Activated CD4-positive, alpha-beta T cell treated with anti-CD3 and anti-CD28 coated beads, Interleukin-2, amount 50 U/mL, for 24 hours (primary cell): ENCODE data around the gene MBOAT1.
"Not testable (repeated sequence)": the region's sequence is repeated elsewhere in the genome, so short reads cannot be mapped to it uniquely, and the experiment has no call there.

Source experiments
- DNase-seq, 2 donors: peaks; one replicate each; pipeline ENCODE4 v3.0.0-alpha.2; 2020; ENCODE audit warnings: low read depth in 1 of 2, low spot score in 1 of 2

MBOAT1 gene

DNA sequence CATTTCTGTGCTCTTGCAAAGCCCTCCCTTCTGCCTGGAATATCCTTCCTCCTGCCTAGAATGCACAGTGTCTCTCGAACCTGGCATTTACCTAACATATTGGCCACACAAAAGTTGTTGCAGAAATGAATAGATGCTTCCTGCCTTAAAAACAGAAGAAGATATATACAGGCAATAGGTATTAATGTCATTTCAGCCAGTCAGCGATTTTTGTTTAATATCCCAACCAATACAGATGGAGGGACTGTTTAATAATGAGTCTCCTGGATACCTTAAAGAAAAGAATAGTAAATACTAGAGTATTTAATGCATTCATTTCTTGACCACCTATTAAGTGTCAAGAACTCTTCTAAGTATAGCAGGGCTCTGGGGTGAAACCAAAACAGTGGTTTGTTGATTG, 70.3 kb downstream of the MBOAT1 start:
- no peak for DNase-seq

DNA sequence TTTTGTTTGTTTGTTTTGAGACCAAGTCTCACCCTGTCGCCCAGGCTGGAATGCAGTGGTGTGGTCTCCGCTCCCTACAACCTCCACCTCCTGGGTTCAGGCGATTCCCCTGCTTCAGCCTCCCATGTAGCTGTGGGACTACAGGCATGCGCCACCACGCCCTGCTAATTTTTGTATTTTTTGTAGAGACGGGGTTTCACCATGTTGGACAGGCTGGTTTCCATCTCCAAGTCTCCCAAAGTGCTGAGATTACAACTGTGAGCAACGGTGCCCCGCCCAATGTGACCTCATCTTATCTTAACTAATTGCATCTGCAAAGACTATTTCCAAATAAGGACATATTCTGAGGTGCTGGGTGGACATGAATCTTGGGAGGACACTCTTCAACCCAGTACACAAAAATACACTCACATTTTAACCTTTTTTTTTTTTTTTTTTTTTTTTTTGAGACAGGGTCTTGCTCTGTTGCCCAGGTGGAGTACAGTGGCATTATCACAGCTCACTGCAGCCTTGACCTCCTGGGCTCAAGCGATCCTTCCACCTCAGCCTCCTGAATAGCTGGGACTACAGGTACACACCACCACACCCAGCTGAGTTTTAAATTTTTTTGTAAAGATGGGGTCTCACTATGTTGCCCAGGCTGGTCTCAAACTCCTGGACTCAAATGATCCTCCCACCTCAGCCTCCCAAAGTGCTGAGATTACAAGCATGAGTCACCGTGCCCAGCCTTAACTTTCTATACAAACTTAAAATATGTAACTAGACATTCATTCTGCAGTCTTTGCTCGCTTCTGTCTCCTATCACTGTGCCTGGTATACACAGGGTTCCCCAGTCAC, 72.9 kb downstream of the MBOAT1 start:
- not testable (repeated sequence) for DNase-seq

DNA sequence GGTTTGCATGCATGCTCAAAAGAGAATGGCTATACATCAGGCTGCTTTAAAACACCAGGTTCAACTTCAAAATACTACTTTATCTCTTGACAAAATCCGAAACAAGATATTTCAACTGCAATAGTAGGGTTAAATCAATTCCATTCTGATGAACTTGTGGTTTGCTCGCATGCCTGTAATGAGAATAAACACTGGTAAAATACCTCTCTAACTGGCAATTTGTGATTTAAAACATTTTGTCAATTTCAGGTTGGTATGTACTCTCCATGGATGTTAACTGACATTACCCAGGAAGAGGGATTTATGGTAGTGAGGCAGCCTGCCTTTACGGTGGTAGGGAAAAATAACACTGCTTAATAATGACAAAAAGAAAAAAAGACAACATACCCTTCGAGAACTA, 74.4 kb downstream of the MBOAT1 start:
- DNase-seq, result no peak

DNA sequence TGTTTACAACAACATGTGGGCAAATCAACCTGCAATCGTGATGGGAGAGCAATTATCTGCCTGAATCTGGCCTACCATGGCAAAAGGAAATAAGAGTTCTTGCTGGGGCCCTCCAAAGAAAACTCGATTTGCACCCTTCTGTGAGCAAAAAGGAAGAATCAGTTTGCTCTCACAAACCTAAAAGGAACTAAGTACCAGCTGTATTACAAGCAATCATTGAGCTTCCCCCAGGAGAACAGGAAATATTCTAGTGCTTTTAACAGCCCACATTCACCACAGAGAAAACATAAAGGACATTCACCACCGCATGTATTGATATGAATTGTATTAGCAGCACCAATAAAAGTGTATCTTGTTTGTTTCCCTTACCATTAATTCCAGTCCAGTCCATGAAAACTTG, 75.0 kb downstream of the MBOAT1 start:
- DNase-seq, result no peak

DNA sequence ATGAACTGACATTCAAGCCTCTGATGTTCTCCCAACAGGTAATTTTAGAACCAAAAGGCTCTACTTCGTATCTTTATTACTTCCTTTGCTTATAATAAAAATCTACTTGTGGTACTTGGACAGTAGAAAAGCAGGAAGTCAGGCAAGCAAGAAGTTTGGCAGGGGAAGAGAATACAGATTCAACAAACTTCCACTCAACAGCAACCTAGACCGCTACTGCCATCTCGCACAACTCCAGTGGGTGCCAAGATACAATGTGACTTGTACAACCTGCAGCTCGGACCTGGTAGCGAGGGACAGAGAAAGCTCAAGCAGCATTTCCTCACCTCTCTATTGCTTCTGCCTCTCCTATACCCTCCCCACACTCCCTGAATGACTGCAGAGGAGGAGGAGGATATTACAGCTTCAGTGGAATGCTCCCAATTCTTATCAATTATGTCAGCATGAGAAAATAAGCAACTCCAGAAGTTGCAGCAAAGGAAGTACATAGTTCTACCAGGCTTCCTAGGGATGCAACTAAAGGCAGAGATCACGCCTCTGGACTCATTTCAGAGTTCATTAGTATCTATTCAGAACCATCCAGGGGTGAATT, 76.5 kb downstream of the MBOAT1 start:
- no peak for DNase-seq

DNA sequence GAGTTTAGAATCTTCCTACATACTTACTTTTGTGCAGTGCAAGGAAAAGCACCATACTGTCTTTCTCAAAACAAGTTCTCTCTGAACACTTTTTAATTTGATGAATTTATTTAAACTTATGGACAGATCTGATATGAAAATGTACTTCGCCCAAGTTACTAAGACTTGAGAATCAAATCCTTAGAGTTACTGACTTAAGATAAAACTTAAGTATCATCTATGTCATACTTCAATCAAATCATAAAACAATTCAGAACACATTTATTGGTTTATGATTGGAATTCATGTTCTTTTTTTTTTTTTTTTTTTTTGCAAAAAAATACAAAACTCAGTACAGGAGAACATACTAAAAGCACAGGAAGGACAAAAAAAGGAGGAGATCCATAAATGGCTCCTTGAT, 77.7 kb downstream of the MBOAT1 start:
- no peak for DNase-seq

DNA sequence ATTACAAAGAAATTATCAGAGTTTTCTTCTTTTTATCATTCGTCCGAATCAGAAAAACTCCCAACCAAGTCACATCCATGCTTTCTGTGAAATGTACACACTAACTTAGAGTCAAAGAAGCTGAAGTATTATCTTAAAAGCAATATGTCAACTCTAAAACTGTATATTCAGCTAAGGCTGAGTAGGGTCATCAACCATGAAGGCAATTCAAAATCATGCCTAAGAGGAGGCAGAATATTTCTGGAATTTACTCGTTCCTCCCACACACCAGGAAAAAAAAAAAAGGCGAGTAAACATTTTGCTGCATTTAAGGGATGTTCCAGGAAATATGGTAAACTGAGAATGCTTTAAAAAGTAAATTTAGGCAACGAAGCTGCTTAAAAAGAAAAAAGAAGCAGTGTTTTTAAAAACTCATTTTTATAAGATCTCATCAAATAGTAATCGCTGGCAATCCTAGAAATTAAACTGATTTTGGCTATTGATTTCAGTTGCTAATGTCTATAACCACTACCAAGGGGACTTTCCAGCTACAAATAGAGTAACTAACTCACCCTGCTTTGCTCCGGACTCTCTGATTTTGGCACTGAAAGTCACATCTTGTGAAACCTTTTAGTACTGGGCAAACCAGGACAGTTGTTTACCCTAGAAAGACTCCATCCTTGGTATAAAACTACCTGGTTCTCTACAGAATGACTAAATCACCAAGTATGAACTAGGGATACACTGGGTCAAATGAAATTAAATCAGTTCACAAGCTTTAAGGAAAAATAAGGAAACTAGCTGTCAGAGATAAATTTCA, 82.8 kb downstream of the MBOAT1 start:
- no peak for DNase-seq

DNA sequence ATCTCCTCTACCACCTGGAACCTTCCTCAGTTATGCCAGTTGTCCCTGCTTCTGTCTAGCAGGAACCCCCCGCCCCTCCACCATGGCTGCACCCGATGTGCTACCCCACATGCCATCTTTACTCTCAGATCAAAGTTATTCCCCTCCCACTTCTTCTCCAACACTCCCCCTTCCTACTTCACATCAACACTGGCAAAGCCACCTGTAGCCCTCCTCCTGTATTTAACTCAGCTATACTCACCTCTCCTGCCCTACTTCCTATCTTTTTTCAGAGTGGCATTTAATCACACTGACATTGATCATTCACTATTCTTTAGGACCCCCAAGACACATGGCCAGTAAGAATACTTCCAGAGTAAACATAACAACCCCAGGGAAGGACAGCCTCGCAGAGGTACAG, 84.3 kb downstream of the MBOAT1 start:
- no peak for DNase-seq

DNA sequence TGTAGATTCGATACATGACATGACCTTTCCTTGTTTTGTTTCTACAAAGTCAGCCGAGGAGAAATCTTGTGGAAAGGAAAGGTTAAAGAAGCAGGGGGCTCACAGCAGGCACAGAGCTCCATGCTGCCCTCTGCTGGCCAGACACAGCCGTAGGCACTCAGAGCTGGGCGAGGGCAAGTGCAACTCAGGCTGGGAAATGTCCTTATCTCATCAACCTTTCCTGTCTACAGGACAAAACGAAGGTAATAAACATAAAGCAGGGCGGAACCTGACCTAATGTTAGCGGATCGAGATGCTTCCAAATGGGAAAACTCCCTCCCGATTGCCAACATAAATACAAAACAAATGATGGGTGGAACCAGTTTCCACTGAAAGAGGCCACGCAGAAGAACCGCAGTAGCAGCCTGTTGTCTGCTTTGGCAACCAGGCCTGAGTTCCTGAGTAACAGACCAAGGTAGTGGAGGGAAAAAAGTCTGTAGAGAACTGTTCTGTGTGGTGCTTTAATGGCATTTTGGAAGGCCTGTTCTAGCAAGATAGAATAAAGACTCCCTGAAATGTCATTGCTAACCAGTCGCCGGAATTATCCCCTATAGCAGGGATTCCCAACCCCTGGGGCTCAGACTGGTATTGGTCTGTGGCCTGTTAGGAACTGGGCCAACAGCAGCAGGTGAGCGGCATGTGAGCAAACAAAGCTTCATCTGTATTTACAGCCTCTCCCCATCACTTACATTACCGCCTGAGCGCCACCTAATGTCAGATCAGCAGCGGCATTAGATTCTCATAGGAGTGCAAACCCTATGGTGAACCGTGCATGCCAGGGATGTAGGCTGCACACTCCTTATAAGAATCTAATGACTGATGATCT, 85.2 kb downstream of the MBOAT1 start:
- DNase-seq, result peak; percentile 33 to 39

DNA sequence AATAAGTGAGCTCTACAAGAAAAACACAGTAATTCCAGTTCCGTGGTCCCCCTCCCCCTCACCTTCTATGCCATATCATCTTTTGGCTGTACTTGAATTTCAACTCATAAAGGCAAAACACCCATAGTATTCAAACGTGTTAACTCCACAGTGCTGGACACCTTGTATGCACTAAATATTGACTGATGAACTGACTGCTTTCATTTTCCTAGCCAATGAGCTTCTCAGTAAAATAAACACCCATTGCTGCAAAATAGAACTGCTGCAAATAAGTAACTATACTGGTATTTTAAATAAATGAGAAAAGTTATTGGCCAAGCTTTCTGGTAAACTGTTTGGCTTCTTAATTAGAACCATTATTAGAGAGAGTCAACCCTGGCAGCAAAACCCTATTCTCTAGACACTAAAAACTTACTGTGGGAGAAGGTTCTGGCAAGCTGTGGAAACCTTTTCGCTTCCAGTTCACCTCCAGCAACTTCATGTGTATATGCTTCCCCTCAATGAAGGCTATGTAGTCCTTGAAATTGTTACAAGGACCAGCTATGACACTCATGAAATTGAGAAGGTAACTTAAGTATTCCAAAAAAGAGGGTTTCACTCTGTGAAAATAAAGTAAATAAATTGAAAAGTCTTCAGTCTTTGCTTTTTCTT, 86.0 kb downstream of the MBOAT1 start:
- DNase-seq, result no peak

DNA sequence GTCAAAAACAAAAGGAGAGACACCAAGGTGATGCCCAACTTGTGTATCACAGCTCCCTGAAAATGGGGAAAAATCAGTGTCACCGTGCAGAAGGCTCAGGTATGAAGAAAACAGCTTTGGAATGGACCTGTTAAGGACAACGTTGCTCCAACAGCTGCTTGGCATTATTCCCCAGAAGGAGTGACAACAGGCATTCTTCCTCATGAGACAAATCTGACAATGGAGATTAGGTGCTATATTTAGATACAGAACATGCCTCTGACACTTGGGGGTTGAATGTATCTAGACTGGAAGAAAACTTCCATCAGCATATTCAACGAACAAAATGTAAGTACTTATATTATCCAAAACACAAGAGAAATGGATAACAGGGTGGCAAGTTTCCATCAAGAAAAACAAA, 87.7 kb downstream of the MBOAT1 start:
- DNase-seq, result no peak

DNA sequence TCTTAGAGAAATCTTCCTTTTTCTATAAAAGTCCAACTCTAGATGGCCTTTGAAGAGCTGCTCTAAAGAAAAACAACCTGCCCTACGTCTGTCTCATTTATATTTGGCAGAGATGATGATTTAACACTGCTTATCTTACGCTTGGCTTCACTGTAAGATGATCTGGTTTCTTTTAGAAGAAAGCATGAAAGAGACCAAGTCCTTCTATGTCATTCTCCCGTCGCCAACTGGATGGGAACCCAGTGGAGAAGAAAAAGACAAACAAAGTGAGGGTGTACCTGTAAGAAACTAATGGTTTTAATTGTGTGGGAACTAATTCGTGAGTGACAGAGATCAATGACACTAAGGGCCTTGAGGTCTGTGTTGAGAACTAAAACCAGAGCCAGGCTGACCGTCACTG, 92.8 kb downstream of the MBOAT1 start:
- DNase-seq, result no peak

DNA sequence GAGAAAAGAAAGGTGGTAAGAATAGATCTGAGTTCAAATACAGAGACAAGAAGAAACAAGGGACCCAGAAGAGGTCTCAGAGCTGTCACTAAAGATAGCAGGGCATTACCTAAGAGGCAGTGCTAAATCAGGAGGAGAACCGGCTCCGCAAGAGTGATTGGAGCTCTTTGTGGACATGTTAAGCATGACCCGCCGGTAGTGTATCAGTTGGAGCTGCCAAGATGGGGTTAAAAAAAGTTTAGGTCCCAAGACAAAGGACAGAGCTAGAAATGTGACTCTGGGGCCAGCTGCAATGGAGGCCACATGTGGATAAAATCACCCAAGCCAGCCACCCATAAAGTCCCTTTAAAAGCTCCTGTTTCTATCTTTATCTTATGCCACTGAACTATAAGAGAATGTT, 93.4 kb downstream of the MBOAT1 start:
- DNase-seq, result no peak

DNA sequence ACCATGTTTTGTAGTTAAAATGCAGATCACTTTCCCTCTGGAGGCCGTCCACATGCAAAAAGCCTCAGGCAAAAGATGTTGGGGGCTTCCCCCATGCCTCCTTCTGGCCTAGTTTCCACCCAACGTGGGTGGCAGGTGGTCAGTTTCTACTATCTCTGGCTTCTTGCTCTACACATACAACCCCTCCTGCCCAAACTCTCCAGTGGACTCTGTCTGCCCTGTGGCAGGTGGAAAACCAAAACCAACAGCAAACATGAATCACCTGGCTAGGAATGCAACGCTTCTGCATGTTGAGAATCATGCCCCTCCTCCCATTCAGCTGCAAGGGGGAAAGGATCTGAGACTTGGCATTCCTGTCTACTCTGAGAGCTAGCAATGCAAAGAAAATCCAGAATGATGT, 94.8 kb downstream of the MBOAT1 start:
- DNase-seq, result no peak

DNA sequence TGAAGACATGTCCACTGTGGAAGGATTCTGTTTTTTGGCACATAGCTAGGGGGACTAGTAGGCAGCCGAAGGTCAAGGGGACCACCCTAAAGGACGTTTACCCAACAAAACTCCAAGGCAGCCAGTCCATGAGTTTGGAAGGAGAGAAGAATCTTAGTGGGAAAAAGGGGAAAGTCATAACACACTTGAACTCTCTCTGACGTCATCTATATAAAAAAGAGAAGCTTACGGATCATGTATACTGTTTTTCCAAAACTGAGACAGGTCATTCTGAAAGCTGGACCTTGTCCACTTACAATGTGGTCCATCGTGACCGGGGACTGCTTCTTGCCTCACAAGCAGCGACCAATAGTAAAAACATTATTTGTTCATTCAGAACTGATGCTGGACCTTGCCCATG, 95.5 kb downstream of the MBOAT1 start:
- no peak for DNase-seq

DNA sequence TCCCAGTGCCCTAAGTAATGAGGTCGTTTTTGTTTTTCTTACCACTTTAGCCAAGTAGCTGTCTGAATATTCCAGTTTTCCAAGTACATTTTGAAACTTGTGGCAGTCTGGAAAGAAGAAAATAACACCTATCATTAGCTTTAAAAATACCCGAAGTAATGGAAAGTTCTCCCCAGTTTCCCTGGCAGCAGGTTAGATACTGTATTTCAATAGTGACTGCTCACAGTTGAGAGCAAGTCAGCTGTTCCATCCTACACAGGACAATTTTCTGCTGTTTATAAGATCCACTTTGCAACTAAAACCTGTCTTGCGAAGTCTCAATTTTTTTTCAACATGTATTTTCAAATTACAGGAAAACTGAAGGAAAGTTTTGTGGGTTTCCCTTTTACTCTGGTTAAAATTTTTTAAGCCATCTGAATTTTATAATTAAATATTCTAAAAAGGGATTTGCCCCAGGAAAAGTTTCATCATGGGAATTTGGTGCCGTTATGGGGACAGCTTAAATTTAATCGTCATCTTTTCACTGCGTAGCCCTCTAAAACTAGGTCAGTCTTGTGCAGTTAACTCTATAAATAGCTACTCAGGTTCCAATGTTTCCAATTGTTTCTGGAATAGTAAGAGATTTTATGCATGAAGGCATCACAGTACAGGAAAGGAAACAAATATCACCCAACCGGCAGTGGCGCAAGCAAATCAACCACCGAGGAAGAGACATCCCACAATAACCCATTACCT, 96.9 kb downstream of the MBOAT1 start:
- DNase-seq, result no peak

DNA sequence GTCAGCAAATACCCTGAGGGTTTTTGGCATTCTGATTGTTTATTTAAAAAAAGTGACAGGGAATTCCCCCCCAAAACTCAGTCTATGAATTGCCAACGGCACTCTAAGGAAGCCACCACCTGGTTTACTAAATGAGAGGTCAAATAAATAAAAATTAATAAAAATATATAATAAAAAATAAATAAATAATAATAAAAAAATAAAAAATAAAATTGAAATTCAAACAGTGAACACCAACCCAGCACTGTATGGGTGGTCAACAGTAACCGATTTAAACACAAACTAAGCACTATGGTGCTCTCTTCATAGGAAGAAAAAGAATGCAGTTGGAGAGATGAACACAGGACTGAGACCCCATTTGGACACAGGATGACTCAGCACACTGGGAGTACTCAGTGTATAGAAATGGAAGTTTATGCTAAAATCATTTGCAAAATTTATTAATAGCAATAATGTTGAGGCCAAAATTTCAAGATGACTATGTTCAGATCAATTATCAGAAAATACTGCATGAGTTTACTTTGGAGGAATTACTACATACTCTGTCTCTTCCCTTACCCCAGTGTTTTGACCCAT, 98.5 kb downstream of the MBOAT1 start:
- no peak for DNase-seq

DNA sequence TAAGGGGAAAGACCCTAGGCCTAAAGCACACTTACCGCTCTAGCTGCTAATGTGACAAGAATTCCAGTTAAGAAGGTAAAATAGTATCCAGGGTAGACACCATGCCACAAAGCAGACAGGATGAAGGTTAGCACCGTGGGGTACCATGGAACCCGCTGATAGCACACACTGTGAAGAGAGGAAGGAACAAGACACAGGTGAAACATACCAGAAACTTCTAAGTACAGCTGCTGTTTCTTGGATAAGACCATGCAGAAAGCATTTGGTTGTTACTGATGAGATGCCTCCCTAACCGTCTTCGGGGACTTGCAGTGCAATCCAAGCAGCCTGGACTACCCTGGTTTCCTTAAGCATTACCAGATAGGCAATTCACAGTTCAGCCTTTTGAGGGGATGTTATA, 99.4 kb downstream of the MBOAT1 start:
- no peak for DNase-seq

DNA sequence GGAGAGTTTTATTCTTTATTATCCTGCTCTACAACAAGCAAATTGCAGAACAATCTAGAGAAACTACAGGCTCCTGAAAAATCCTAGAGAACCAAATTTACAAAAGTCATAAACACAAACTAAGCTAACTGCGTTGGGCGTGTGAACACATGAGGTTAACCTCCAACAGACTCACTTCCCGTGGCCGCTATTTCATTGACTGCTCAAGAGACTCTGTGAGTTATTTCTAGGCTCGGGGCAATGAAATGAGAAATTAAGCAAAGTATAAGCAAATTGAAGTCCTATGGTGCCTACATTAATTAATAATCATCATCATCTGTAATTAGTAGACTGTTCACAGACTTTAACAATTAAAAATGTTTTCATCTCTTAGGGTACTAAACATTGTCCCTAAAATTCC, 100.0 kb downstream of the MBOAT1 start:
- DNase-seq, result no peak

DNA sequence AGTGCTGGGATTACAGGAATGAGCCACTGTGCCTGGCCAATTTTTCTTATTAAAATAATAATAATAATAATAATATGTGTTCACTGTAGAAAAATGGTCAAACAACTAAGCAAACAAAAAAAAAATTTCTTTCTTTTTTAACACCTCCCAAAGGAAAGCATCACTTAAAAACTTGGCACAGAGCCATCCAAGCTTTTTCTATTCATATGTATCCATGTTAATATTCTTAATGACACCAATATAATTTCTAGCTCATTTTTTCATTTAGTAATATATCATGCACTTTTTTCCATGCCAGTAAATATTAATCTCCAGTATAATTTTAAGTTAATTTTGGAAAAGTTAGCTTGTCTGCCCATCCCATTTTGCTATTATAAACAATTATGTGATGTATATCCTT, 101.8 kb downstream of the MBOAT1 start:
- no peak for DNase-seq
